SU-DHL-6 (cell line): ENCODE measurements around the gene DPH2.

Experiments used
- H2AFZ ChIP-seq: fragments of 200-600 bp; sonication (generic); 2 replicates; pipeline ENCODE4 v1.6.1; 2014; ENCODE audit warnings: low read depth, mild to moderate bottlenecking, moderate library complexity, mixed read lengths, antibody characterized with exemption, low read length; ENCODE audit not compliant: severe bottlenecking
- H3F3A ChIP-seq: fragments of 200-600 bp; shearing (Covaris generic); 2 replicates; pipeline ENCODE4 v1.6.0; 2016; ENCODE audit warnings: antibody characterized with exemption, mild to moderate bottlenecking; ENCODE audit not compliant: insufficient read depth
- H3K27ac ChIP-seq: fragments of 200-600 bp; sonication (generic); 2 replicates; pipeline ENCODE4 v1.5.1; 2016; ENCODE audit warnings: low read depth, mild to moderate bottlenecking, low read length, moderate library complexity, mixed read lengths
- H3K27me3 ChIP-seq: fragments of 200-600 bp; sonication (generic), shearing (Covaris generic); 2 replicates; pipeline ENCODE4 v1.6.0; 2014; ENCODE audit warnings: mild to moderate bottlenecking, low read length
- H3K36me3 ChIP-seq: fragments of 200-600 bp; sonication (generic); 2 replicates; pipeline ENCODE4 v1.6.1; 2014; ENCODE audit warnings: mild to moderate bottlenecking, low read length, mixed read lengths
- H3K4me2 ChIP-seq: fragments of 300-600, 200-600 bp; shearing (Covaris generic), sonication (generic); 2 replicates; pipeline ENCODE4 v1.6.0; 2014; ENCODE audit warnings: low read length, low read depth, mild to moderate bottlenecking; ENCODE audit not compliant: poor library complexity, severe bottlenecking
- H3K4me3 ChIP-seq: fragments of 200-600 bp; sonication (generic); 2 replicates; pipeline ENCODE4 v1.5.1; 2014; ENCODE audit warnings: antibody characterized with exemption, low read length, mild to moderate bottlenecking, mixed read lengths; ENCODE audit not compliant: insufficient read depth, poor library complexity, severe bottlenecking
- H3K79me2 ChIP-seq: fragments of 200-600 bp; sonication (generic); 2 replicates; pipeline ENCODE4 v1.6.1; 2014; ENCODE audit warnings: mild to moderate bottlenecking, low read length, moderate library complexity; ENCODE audit not compliant: insufficient read depth
- H3K9ac ChIP-seq: fragments of 200-600 bp; sonication (generic); 2 replicates; pipeline ENCODE4 v1.7.0; 2014; ENCODE audit warnings: mild to moderate bottlenecking, low read length
- H3K9me2 ChIP-seq: fragments of 200-600 bp; sonication (generic); replicated peaks from 2 replicates; pipeline ENCODE4 v1.6.1; 2014; ENCODE audit warnings: low read length; ENCODE audit not compliant: insufficient read depth
- H3K9me3 ChIP-seq: fragments of 200-600 bp; sonication (generic); 2 replicates; pipeline ENCODE4 v1.6.1; 2014; ENCODE audit warnings: low read length, mixed read lengths; ENCODE audit not compliant: insufficient read depth
- H4K20me1 ChIP-seq: fragments of 200-600 bp; sonication (generic); 2 replicates; pipeline ENCODE4 v1.6.1; 2014; ENCODE audit warnings: low read depth, mild to moderate bottlenecking, antibody characterized with exemption, low read length, moderate library complexity, mixed read lengths
- CTCF ChIP-seq: fragments of 200-600 bp; sonication (generic); IDR thresholded peaks from one replicate; pipeline ENCODE4 v1.5.1; 2017; ENCODE audit warnings: antibody characterized with exemption, mild to moderate bottlenecking, low read length, moderate library complexity; ENCODE audit not compliant: insufficient read depth, poor library complexity, severe bottlenecking
- EZH2phosphoT487 ChIP-seq: fragments of 200-600 bp; sonication (generic), shearing (Covaris generic); conservative IDR thresholded peaks from 2 replicates; pipeline ENCODE4 v1.6.1; 2018; ENCODE audit warnings: mild to moderate bottlenecking, antibody characterized with exemption, low read length, moderate library complexity, mixed read lengths

DPH2 gene

GRCh38 chr1:43976890-43977289 is 7.1 kb downstream of the DPH2 start:
- Histone ChIP-seq H4K20me1 (no peaks in the 10 kb centered on the region), H3K9me2 (no peaks in the 10 kb centered on the region), H2AFZ (no peak overlapping the region), H3K4me3 (no peak overlapping the region), H3K4me2 (peak overlapping the region; percentile 72), H3K79me2 (peaks cover 35% of the 10 kb centered on the region), H3K9ac (peak overlapping the region; percentile 99; the same call in 1 of the 2 replicates), H3K9me3 (no peaks in the 10 kb centered on the region), H3F3A (peaks cover 41% of the 10 kb centered on the region), H3K36me3 (no peaks in the 10 kb centered on the region), H3K27ac (peak overlapping the region; percentile 74; the same call in 1 of the 2 replicates), H3K27me3 (no peaks in the 10 kb centered on the region)
- TF ChIP-seq CTCF (no peak), EZH2phosphoT487 (no peak)

GRCh38 chr1:43977376-43978263 is 7.8 kb downstream of the DPH2 start:
- peaks cover 35% of the 10 kb centered on the region for H3K79me2 ChIP-seq
- H3K4me3 ChIP-seq, result no peak overlapping the region
- peak overlapping the region; percentile 72 for H3K4me2 ChIP-seq
- TF ChIP-seq EZH2phosphoT487, result no peak
- no peak for TF ChIP-seq CTCF
- no peaks in the 10 kb centered on the region for H3K9me2 ChIP-seq
- no peaks in the 10 kb centered on the region for H4K20me1 ChIP-seq
- peak overlapping the region; percentile 99 for H3K9ac ChIP-seq
- peak overlapping the region; percentile 74; the same call in 1 of the 2 replicates for H3K27ac ChIP-seq
- no peaks in the 10 kb centered on the region for H3K27me3 ChIP-seq
- no peak overlapping the region for H2AFZ ChIP-seq
- H3K36me3 ChIP-seq, result no peaks in the 10 kb centered on the region
- peaks cover 41% of the 10 kb centered on the region for H3F3A ChIP-seq
- H3K9me3 ChIP-seq, result no peaks in the 10 kb centered on the region

- Histone ChIP-seq H3K9me3 (no peaks in the 10 kb centered on the region), H3K36me3 (no peaks in the 10 kb centered on the region), H3K27ac (peak overlapping the region; percentile 74), H4K20me1 (no peaks in the 10 kb centered on the region), H3K4me2 (peak overlapping the region; percentile 72), H3K27me3 (no peaks in the 10 kb centered on the region), H3K9ac (peak overlapping the region; percentile 99), H3K79me2 (peaks cover 35% of the 10 kb centered on the region), H3K4me3 (peak overlapping the region; percentile 80), H2AFZ (no peak overlapping the region), H3K9me2 (no peaks in the 10 kb centered on the region), H3F3A (peaks cover 39% of the 10 kb centered on the region)
- TF ChIP-seq EZH2phosphoT487 (no peak), CTCF (no peak)
These were observed 8.4 kb downstream of the DPH2 start for GRCh38 chr1:43978264-43978550.
